CD4-positive, CD25-positive, alpha-beta regulatory T cell (primary cell): ENCODE measurements around the gene LRRC63. TPM values are rescaled to one million over a fixed set of nuclear protein-coding genes. Genes with fewer than 3 reads are reported as not detected.

ENCODE experiments used
- ATAC-seq, 2 donors: fragments of 150-1000 bp; cut with Tn5 transposase; one replicate each; pipeline ENCODE4 v1.10.0; 2021; ENCODE audit warnings: low read depth in 2 of 2, moderate number of reproducible peaks in 2 of 2, moderate library complexity in 1 of 2
- DNase-seq, 3 donors: peaks; one replicate each; pipeline versions ENCODE4 v3.0.0 to v3.0.0-alpha.2; 2012 to 2022; ENCODE audit warnings: mixed read lengths in 1 of 3
- H3K27ac ChIP-seq: one replicate; pipeline ENCODE4 v1.7.0; 2013; ENCODE audit warnings: mild to moderate bottlenecking, low read length; ENCODE audit not compliant: insufficient read depth, poor library complexity, severe bottlenecking
- H3K27me3 ChIP-seq: one replicate; pipeline ENCODE4 v1.7.0; 2013; ENCODE audit warnings: low read length; ENCODE audit not compliant: control insufficient read depth, insufficient read depth
- H3K36me3 ChIP-seq: one replicate; pipeline ENCODE4 v1.7.0; 2013; ENCODE audit warnings: mild to moderate bottlenecking, low read length, moderate library complexity; ENCODE audit not compliant: control insufficient read depth, insufficient read depth
- H3K4me1 ChIP-seq: 2 replicates; pipeline ENCODE4 v1.7.0; 2013; ENCODE audit warnings: mild to moderate bottlenecking, low read length; ENCODE audit not compliant: insufficient read depth, control insufficient read depth, poor library complexity, severe bottlenecking
- H3K4me3 ChIP-seq: one replicate; pipeline ENCODE4 v1.7.0; 2013; ENCODE audit warnings: low read depth, mild to moderate bottlenecking, low read length, moderate library complexity
- H3K9me3 ChIP-seq, 2 experiments: 1 replicate in 1 of 2; 2 replicates in 1 of 2; pipeline ENCODE4 v1.7.0; 2013; ENCODE audit warnings: low read length in 2 of 2, mild to moderate bottlenecking in 1 of 2, moderate library complexity in 1 of 2; ENCODE audit not compliant: control insufficient read depth in 2 of 2
- H3K27ac Mint-ChIP-seq, 3 donors: one replicate each; pipeline ENCODE4 v1.8.0; 2020 to 2022; ENCODE audit warnings: mild to moderate bottlenecking in 3 of 3, mixed read lengths in 3 of 3, moderate library complexity in 2 of 3
- H3K27me3 Mint-ChIP-seq: one replicate; pipeline ENCODE4 v1.8.0; 2022; ENCODE audit warnings: mild to moderate bottlenecking, mixed read lengths
- H3K36me3 Mint-ChIP-seq: one replicate; pipeline ENCODE4 v1.8.0; 2020; ENCODE audit warnings: mixed read lengths
- H3K4me1 Mint-ChIP-seq, 4 donors: one replicate each; pipeline ENCODE4 v1.8.0; 2020 to 2022; ENCODE audit warnings: mixed read lengths in 4 of 4, mild to moderate bottlenecking in 1 of 4
- H3K4me3 Mint-ChIP-seq, 4 donors: one replicate each; pipeline ENCODE4 v1.8.0; 2020 to 2022; ENCODE audit warnings: mild to moderate bottlenecking in 4 of 4, mixed read lengths in 4 of 4, moderate library complexity in 3 of 4
- H3K9me3 Mint-ChIP-seq, 7 donors: one replicate each; pipeline ENCODE4 v1.8.0; 2020 to 2022; ENCODE audit warnings: mixed read lengths in 7 of 7, mild to moderate bottlenecking in 3 of 7, moderate library complexity in 2 of 7
- polyA plus RNA-seq, 4 donors: library from polyadenylated mRNA; unstranded; fragments of 300-500 nt; fragmentation: Illumina TruSeq; gene quantifications; one replicate each; pipeline ENCODE4 v1.2.3, GENCODE V29; 2021
- total RNA-seq: library from RNA; stranded (reverse); gene quantifications from one replicate; pipeline ENCODE4 v1.2.3, GENCODE V29; 2022

LRRC63 gene
- total and polyA plus RNA-seq, 5 donors from 2014 or later, result 0.12 to 0.49 (median 0.20) TPM

DNA sequence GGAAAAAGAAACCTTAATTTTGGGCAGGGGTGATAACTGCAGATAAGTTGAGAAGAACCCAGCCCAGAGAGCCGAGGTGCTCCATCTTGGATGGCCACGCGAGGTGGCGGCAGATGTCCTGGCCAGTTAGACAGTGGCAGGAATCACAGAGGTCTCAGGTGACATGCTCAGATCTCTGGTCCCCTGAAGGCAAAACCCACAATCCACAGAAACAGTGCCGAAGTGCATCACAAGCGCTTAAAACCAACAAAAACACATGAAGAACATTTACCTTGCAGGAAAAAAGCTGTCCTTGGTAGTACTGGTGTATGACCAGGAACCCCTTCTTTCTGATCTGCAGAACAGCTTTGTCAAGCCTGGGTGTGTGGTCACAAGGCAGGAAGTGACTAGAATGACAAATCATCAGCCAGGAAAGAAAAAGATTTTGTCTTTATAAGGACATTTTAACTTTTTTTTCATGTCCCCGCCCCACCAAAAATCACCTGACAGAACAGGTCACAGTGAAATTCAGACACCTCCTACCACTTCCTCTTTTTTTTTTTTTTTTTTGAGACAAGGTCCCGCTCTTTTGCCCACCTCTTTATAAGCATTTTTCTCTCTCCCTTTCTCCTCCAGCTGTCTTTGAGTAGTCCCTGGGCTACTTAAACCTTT lies 29.8 kb upstream of the LRRC63 start, which contains the start of gene LCP1:
TSS of gene LCP1 (minus strand) at position 338 of the 651 bp plus-strand sequence. CDS start 22,515 bp downstream, outside the sequence.
- Histone ChIP-seq H3K4me3 (peak within 1 kb of the TSS; percentile 100), H3K36me3 (no peaks in the 10 kb centered on the region), H3K27me3 (no peaks in the 10 kb centered on the region), H3K9me3 (no peaks in the 10 kb centered on the region), H3K4me1 (peaks cover 67% of the 10 kb centered on the region), H3K27ac (peak within 1 kb of the TSS; percentile 94)
- no peaks in the 10 kb centered on the region for H3K27me3 Mint-ChIP-seq
- DNase-seq (peak; percentile 82 to 97 (median 93)), ATAC-seq (peak; percentile 75 to 79)
- peaks cover 18 to 64% (median 56%) of the 10 kb centered on the region in 4 donors for H3K4me1 Mint-ChIP-seq
- H3K9me3 Mint-ChIP-seq, result peaks cover 0 to 3% (median 0%) of the 10 kb centered on the region in 7 donors
- peak within 1 kb of the TSS; percentile 95 to 99 (median 97) for H3K4me3 Mint-ChIP-seq
- H3K36me3 Mint-ChIP-seq, result peaks cover 10% of the 10 kb centered on the region
- H3K27ac Mint-ChIP-seq, result peak within 1 kb of the TSS; percentile 95 to 99 (median 98)

DNA sequence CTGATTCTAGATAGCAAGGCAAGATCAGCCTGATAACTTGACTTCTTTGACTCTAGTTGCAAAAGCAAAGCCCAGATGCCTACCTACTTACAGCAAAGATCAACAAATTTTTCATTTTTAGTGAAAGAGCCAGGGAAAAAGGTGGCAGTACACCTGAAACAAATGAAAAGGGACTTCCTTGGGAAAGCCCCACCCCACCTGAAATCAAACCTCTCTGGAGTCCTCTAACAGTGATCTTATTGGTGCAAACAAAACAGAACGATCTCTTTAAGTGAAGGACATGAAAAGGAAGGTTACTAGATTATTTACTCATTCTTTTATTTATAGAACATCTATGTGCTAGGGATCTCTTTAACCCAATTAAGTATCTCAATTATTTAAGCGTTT lies 29.2 kb upstream of the LRRC63 start:
- Mint-ChIP-seq H3K4me1 (peaks cover 18 to 59% (median 53%) of the 10 kb centered on the region in 4 donors), H3K9me3 (peaks cover 0 to 3% (median 0%) of the 10 kb centered on the region in 7 donors), H3K27ac (peak overlapping the region; percentile 95 to 99 (median 98)), H3K27me3 (no peaks in the 10 kb centered on the region), H3K4me3 (peak overlapping the region; percentile 95 to 99 (median 97)), H3K36me3 (peaks cover 9% of the 10 kb centered on the region)
- Histone ChIP-seq H3K27me3 (no peaks in the 10 kb centered on the region), H3K4me3 (peak overlapping the region; percentile 100), H3K4me1 (peaks cover 65% of the 10 kb centered on the region), H3K9me3 (no peaks in the 10 kb centered on the region), H3K27ac (peak overlapping the region; percentile 94), H3K36me3 (no peaks in the 10 kb centered on the region)
- DNase-seq (no peak), ATAC-seq (no peak)

DNA sequence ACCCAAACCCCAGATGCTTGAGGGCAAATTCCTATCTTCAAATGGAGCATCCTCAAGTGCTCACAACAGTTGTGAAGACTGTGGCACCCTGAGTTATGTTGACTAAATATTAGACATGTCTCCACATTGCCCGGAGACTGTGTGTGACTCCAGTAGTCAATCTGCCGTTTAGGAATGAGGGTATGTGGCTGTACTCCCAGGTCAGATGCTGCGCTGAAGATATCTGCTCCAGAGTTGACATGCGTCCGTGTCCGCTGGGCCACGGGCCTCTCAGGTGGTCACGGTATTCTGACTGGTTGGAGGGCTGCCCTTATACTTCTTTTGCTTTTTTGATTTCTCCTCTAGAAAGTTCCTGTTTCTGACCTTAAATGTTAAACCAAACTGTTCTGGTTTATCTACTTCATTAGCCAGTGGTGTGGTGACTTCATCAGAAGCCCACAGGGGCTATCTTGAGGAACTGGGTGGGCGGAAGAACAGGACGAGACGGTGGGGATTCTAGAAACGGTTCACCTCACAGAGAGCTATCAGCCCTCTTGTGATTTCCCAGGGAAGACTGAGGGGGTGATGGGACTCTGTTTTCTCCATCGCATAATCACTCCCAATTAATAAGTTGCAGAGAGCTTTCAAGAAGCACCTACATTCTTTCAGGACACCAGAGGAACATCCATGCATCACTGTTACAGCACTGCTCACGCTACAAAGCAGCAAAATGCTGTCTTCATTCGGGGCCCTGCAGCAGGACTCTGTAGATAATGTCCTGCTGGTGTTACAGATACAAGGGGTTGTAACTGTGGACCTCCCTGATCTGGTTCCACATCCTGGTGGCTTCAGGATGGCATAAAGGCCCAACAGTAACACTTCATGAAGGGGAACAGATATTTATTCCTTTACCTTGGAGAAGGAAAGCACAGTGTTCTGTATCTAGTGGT lies 28.4 kb upstream of the LRRC63 start:
- Histone ChIP-seq H3K9me3 (no peaks in the 10 kb centered on the region), H3K27ac (peak overlapping the region; percentile 94), H3K36me3 (no peaks in the 10 kb centered on the region), H3K4me3 (peak overlapping the region; percentile 100), H3K27me3 (no peaks in the 10 kb centered on the region), H3K4me1 (peaks cover 57% of the 10 kb centered on the region)
- DNase-seq, result no peak
- Mint-ChIP-seq H3K4me1 (peaks cover 18 to 51% (median 45%) of the 10 kb centered on the region in 4 donors), H3K9me3 (peaks cover 0 to 3% (median 0%) of the 10 kb centered on the region in 7 donors), H3K4me3 (peak overlapping the region; percentile 95 to 99 (median 97)), H3K36me3 (peaks cover under 1% of the 10 kb centered on the region), H3K27ac (peak overlapping the region; percentile 95 to 99 (median 98)), H3K27me3 (no peaks in the 10 kb centered on the region)
- ATAC-seq, result no peak

DNA sequence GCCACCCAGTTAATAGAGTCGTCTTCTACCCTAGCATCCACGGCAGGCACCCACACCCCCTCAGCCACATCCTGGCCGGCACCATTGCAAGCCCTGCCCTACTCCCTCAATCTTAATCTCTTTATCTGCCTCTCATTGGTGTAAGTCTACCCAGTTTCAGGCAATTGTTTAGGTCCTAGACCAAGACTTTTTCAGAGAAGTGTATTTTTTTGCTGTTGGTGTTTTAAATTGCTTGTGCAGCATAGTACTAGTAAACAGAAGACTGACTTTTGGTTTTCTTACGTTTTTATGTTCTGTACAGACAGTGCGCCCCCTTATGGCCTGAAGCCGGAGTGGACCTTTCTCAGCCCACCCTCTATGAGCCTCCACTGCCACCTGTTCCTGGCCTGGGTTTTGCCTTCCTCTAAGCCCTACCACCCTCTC lies 27.4 kb upstream of the LRRC63 start:
- peak overlapping the region; percentile 100 for H3K4me3 ChIP-seq
- H3K4me1 ChIP-seq, result peaks cover 47% of the 10 kb centered on the region
- peak overlapping the region; percentile 94 for H3K27ac ChIP-seq
- peak; percentile 58 to 92 (median 81) for DNase-seq
- no peaks in the 10 kb centered on the region for H3K27me3 ChIP-seq
- H3K36me3 ChIP-seq, result no peaks in the 10 kb centered on the region
- Mint-ChIP-seq H3K4me1 (peaks cover 18 to 43% (median 38%) of the 10 kb centered on the region in 4 donors), H3K27me3 (no peaks in the 10 kb centered on the region), H3K4me3 (peak overlapping the region; percentile 81 to 98 (median 96)), H3K27ac (peak overlapping the region; percentile 95 to 99 (median 98)), H3K9me3 (peaks cover 0 to 3% (median 0%) of the 10 kb centered on the region in 7 donors), H3K36me3 (no peaks in the 10 kb centered on the region)
- H3K9me3 ChIP-seq, result no peaks in the 10 kb centered on the region
- ATAC-seq, result peak; percentile 75 to 76

DNA sequence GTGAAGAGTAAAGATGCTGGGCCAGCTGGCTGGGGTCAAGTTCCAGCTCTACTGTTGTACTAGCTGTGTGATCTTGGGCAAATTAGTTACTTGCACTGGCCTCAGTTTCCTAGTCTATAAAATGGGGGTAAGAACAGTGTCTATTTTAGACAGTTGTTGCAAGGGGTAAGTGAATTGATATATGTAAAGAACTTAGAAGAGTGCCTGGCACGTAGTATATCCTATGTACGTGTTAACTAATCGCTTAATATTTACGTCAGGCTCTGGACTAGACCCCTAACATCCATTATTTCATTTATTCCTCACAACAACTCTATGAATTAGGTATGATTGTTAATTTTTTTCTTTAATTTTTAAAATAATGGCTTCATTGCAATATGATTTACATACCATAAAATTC lies 26.1 kb upstream of the LRRC63 start:
- Histone ChIP-seq H3K4me3 (no peak overlapping the region), H3K36me3 (no peaks in the 10 kb centered on the region), H3K4me1 (peaks cover 35% of the 10 kb centered on the region), H3K9me3 (no peaks in the 10 kb centered on the region), H3K27ac (peak overlapping the region; percentile 94), H3K27me3 (no peaks in the 10 kb centered on the region)
- H3K27ac Mint-ChIP-seq, result peak overlapping the region; percentile 95 to 98 (median 96)
- no peaks in the 10 kb centered on the region for H3K9me3 Mint-ChIP-seq
- no peaks in the 10 kb centered on the region for H3K27me3 Mint-ChIP-seq
- peak overlapping the region in 1 of 4 donors; percentile 95 for H3K4me3 Mint-ChIP-seq
- no peak for DNase-seq
- peaks cover 18 to 37% (median 33%) of the 10 kb centered on the region in 4 donors for H3K4me1 Mint-ChIP-seq
- no peak for ATAC-seq
- H3K36me3 Mint-ChIP-seq, result no peaks in the 10 kb centered on the region

DNA sequence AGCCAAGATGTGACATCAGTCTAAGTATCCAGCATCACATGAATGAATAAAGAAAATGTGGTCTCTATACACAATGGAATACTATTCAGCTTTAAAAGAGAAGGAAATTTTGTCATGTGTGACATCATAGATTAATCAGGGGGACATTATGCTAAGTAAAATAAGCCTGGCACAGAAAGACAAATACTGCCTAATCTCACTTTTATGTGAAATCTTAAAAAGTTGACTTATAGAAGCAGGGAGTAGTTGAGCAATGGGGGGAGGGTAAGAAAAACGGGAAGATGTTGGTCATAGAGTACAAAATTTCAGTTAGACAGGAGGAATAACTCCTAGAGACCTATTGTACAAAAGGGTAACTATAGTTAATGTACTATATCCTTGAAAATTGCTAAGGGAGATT lies 19.3 kb upstream of the LRRC63 start:
- Mint-ChIP-seq H3K9me3 (no peaks in the 10 kb centered on the region), H3K36me3 (no peaks in the 10 kb centered on the region), H3K4me3 (no peak overlapping the region), H3K27ac (no peak overlapping the region), H3K27me3 (no peaks in the 10 kb centered on the region), H3K4me1 (peaks cover 0 to 4% (median under 1%) of the 10 kb centered on the region in 4 donors)
- no peak for ATAC-seq
- Histone ChIP-seq H3K4me1 (no peaks in the 10 kb centered on the region), H3K4me3 (no peak overlapping the region), H3K9me3 (no peaks in the 10 kb centered on the region), H3K36me3 (no peaks in the 10 kb centered on the region), H3K27ac (no peak overlapping the region), H3K27me3 (no peaks in the 10 kb centered on the region)
- DNase-seq, result no peak

DNA sequence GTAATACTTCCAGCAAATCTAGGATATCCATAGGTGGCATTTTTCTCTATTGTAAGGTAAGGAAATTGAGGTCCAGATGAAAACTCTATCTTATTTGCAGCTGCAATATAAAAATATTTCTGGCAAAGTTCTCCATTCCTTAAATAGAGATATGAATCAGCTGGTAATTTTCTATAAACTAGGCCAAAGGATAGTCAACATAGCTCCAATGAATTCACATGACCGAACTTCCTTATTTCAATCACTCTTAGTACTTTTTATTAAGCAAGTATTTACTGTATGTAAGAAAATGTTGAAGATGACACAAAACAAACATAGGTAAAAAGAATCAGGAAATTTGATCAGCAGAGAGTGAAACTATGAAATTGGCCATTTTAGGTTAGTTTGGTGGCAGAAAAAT lies 16.7 kb upstream of the LRRC63 start:
- Mint-ChIP-seq H3K27me3 (no peaks in the 10 kb centered on the region), H3K36me3 (no peaks in the 10 kb centered on the region), H3K9me3 (peaks cover 0 to 2% (median 0%) of the 10 kb centered on the region in 7 donors), H3K4me1 (peaks cover 5 to 12% (median 5%) of the 10 kb centered on the region in 4 donors), H3K4me3 (no peak overlapping the region), H3K27ac (peak overlapping the region in 2 of 3 donors; percentile 33 to 41)
- H3K27ac ChIP-seq, result no peak overlapping the region
- DNase-seq, result no peak
- ATAC-seq, result no peak
- no peaks in the 10 kb centered on the region for H3K36me3 ChIP-seq
- H3K27me3 ChIP-seq, result no peaks in the 10 kb centered on the region
- peaks cover 3% of the 10 kb centered on the region for H3K4me1 ChIP-seq
- no peak overlapping the region for H3K4me3 ChIP-seq
- no peaks in the 10 kb centered on the region for H3K9me3 ChIP-seq
